NT2/D1 (cell line): ENCODE results near the gene SETDB1.

Experiments
- DNase-seq: peaks from one replicate; pipeline ENCODE4 v3.0.0-alpha.2; 2011; ENCODE audit warnings: low read depth, low spot score
- H3K27me3 ChIP-seq: 2 replicates; pipeline ENCODE4 v1.6.0; 2011; ENCODE audit warnings: mild to moderate bottlenecking; ENCODE audit not compliant: insufficient read length, insufficient read depth
- H3K36me3 ChIP-seq: 2 replicates; pipeline ENCODE4 v1.6.1; 2011; ENCODE audit warnings: mild to moderate bottlenecking, low read length, mixed read lengths; ENCODE audit not compliant: insufficient read depth, insufficient read length
- H3K4me1 ChIP-seq: 2 replicates; pipeline ENCODE4 v1.5.1; 2011; ENCODE audit not compliant: insufficient read depth, insufficient read length
- H3K4me3 ChIP-seq: 2 replicates; pipeline ENCODE4 v1.5.1; 2011; ENCODE audit warnings: low read depth; ENCODE audit not compliant: insufficient read length
- H3K9ac ChIP-seq: 2 replicates; pipeline ENCODE4 v1.6.0; 2011; ENCODE audit warnings: low read depth; ENCODE audit not compliant: insufficient read length
- H3K9me3 ChIP-seq: 2 replicates; pipeline ENCODE4 v1.5.1; 2011; ENCODE audit warnings: mild to moderate bottlenecking, low read length; ENCODE audit not compliant: insufficient read depth
- SUZ12 ChIP-seq: IDR thresholded peaks from 2 replicates; pipeline ENCODE4 v1.6.1; 2011; ENCODE audit not compliant: insufficient read length, insufficient read depth; ENCODE audit errors: extremely low read depth
- YY1 ChIP-seq: IDR thresholded peaks from 2 replicates; pipeline ENCODE4 v1.6.1; 2011; ENCODE audit not compliant: insufficient read length, insufficient read depth
- ZNF274 ChIP-seq: IDR thresholded peaks from 2 replicates; pipeline ENCODE4 v1.6.1; 2011; ENCODE audit warnings: mild to moderate bottlenecking, low read depth, low read length

Gene SETDB1

DNA sequence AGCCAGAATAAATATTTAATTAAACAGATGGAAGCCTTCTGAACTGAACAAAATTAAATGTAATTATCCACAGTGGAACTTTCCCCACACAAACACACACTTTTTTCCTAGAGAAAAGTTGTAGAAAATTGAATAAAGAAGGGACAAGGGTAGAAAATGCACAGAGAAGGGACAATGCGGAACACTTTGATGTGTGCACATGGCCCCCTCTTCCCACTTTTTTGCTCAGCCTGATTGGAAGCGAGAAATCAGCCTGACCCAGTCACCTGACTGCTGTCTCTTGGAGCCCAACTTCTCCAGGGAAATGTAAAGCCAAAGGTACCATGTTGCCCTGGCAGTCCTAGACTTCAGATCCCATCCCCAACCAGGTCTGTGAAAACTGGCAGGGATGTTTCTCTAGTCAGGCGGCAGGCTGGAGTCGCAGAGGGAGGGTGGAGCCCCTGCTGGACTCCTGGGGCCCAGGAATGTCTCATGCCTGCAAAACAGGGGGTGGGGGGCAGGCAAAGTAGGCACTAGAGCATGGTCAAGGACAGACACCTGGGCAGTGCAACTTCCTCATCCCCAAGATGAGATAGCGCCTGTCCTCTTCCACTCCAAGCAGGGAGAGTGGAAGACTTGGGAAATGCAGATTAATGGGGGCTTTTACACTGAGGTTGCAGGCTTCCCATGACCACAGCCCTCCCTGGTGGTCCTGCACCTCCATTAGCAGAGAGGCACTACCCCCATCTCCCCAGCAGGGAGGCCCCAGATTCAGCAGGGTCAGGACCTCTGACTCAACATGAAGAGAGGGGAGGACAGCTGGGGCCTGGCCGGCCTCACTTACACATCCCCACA, 45.6 kb downstream of the SETDB1 start:
- Histone ChIP-seq H3K9ac (peak overlapping the region; percentile 51), H3K4me1 (peaks cover 30% of the 10 kb centered on the region)

DNA sequence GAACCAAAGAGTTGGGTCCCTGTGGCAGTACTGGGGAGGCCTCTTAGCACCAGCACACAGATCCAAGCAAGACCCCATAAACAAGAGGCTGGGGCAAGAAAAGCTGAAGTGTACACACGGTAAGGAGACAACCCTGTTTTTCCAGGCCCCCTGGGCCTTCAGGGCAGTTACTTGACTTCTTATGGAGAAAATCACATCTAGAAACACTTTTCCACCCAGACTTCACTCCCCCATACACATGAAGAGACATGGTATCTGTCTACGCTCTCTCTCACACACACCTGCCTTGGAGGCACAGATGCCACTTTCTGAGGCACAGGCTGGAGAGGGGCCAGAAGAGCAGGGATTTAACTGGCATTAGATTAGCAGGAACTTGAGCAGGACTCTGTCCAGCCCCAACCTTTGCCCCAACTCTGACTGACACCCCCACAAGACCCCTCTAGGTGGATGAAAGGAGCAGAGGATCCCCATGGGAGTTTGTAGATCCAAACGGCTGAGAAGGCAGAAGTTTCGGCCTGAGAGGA, 46.3 kb downstream of the SETDB1 start:
- DNase-seq, result no peak
- Histone ChIP-seq H3K9me3 (no peaks in the 10 kb centered on the region), H3K9ac (peak overlapping the region; percentile 38), H3K27me3 (peaks cover 3% of the 10 kb centered on the region), H3K36me3 (peaks cover 33% of the 10 kb centered on the region), H3K4me1 (peaks cover 34% of the 10 kb centered on the region), H3K4me3 (no peak overlapping the region)
- TF ChIP-seq ZNF274, result no peak

More for the DNA sequence above, 45.6 kb downstream of the SETDB1 start:
- Histone ChIP-seq H3K27me3 (peaks cover 3% of the 10 kb centered on the region), H3K9me3 (no peaks in the 10 kb centered on the region), H3K4me3 (peak overlapping the region; percentile 5), H3K36me3 (peaks cover 40% of the 10 kb centered on the region)
- no peak for TF ChIP-seq SUZ12
- TF ChIP-seq ZNF274, result no peak
- TF ChIP-seq YY1, result no peak
- no peak for DNase-seq

DNA sequence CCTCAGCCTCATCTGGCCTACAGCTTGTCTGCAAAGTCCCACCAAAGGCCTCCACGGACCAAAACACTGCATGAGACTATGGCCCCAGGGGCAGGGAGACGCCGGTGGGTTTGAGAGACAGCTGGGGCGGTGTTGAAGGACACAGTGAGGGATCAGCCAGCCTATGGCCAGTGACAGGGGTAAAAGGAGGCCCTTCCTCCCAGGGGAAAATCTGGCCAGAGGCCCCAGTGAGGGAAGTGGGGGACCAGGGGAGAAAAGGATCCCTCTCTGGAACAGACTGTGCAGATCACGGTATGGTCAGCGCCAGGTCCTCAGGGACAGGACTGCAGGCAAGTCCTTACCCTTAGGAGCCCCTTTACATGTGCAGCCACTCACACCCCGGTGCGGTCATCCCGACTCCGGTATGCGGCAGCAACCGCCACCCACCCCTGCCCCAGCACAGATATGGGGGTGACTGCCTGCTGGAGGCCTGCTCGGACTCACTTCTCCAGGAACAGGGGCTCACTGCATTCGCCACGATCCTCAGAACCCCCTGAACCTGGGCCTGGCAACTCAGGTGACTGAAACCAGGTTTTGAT, 47.2 kb downstream of the SETDB1 start:
- peaks cover 3% of the 10 kb centered on the region for H3K27me3 ChIP-seq
- H3K4me3 ChIP-seq, result peak overlapping the region; percentile 79
- peaks cover 37% of the 10 kb centered on the region for H3K4me1 ChIP-seq
- peak overlapping the region; percentile 76 for H3K9ac ChIP-seq
- H3K36me3 ChIP-seq, result peaks cover 24% of the 10 kb centered on the region
- H3K9me3 ChIP-seq, result no peaks in the 10 kb centered on the region
- no peak for DNase-seq
- TF ChIP-seq YY1 (no peak), ZNF274 (no peak), SUZ12 (no peak)

DNA sequence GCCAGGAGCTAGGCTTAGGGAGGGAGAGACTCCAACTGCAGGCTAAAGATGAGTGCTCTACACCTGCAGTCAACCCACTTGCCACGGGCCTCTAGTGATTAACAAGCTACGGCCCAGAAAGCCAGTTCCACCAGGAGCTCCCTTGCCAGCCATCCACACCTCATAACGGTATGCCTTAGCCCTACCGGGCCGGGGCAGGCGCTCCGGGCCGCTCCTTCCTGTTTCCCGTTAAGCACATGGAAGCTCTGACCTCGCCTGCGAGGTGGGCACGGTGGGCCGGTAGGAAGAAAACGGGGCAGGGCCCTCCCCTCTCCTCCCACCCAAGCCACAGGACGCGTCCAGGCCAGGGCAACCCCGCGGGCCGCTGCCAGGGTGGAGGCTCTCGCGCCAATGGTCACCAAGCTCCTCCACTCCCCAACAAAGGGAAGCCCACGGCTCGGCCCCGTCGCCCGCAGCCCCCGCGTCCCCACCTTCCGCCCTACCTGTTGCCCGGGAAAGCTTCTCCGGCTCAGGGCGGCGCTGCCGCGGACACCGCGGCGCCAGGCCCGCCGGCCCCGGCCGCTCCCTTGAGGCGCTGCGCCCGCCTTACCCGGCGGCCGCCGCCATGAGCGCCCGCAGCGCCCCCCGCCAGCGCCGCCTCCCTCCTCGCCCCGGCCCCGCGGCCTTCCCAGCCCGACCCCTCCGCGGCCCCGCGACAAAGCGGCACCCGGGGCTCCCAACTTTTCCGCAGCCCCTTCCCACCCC, 47.8 kb downstream of the SETDB1 start:
- Histone ChIP-seq H3K27me3 (peaks cover 3% of the 10 kb centered on the region), H3K9ac (peak overlapping the region; percentile 76), H3K4me1 (peaks cover 38% of the 10 kb centered on the region), H3K4me3 (peak overlapping the region; percentile 79), H3K9me3 (no peaks in the 10 kb centered on the region), H3K36me3 (peaks cover 18% of the 10 kb centered on the region)
- DNase-seq, result no peak
- TF ChIP-seq YY1, result no peak

DNA sequence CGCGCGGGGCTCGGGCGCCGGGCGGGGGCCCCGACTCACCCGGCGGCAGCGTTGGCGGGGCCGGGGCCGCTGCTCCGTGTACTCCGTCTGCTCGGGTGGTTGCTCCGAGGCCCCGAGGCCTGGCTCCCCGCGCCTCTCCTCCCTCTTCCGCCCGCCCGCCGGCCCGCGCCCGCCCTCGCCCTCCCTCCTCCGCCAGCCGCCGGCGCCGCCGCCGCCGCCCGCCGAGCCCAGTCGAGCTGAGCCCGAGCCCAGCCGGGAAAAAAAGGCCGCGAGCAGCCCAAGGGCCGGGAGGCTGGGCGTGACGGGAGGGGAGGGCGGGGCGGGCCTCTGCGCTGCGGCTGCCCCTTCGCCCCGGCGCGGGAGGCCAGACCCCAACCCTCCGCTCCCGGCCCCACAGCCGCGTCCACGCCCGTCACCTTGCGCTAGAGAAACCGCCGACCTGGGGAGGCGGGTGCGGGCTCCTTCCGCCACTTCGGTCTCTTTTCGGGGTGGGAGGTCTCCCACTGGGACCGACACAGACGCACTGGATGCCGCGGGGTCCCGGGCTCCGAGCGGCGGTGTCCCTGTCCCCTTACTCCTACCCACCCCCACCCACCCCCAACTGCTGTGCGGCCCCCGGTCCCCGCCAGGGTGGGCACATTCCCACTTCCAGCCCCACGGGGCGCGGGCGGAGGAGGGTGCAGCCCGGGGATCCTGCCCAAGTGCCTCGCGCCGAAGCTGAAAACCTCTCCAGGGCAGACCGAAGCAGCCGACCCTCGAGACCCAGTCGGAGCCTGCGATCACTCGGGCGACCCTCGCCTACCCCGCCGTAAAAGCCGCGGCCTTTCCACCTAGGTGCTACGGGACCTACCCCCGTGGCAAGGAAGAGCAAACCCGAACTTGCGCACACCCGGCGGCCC, 48.7 kb downstream of the SETDB1 start, which contains the start of gene CERS2:
Gene CERS2 (minus strand): TSS at position 256 of the 899 bp plus-strand sequence. CDS start 5,745 bp downstream, outside the sequence.
- TF ChIP-seq SUZ12 (no peak), ZNF274 (no peak), YY1 (no peak)
- peak; percentile 70 for DNase-seq
- H3K36me3 ChIP-seq, result peaks cover 10% of the 10 kb centered on the region
- peak within 1 kb of the TSS; percentile 79 for H3K4me3 ChIP-seq
- H3K4me1 ChIP-seq, result peaks cover 41% of the 10 kb centered on the region
- peak within 1 kb of the TSS; percentile 88 for H3K9ac ChIP-seq
- peaks cover 3% of the 10 kb centered on the region for H3K27me3 ChIP-seq
- H3K9me3 ChIP-seq, result no peaks in the 10 kb centered on the region

GRCh38 chr1:150976401-150976821, 50.2 kb downstream of the SETDB1 start:
- H3K4me3 ChIP-seq, result no peak overlapping the region
- TF ChIP-seq SUZ12 (no peak), YY1 (no peak), ZNF274 (no peak)
- DNase-seq, result no peak
- H3K27me3 ChIP-seq, result peaks cover 3% of the 10 kb centered on the region
- H3K9ac ChIP-seq, result peak overlapping the region; percentile 12
- H3K36me3 ChIP-seq, result no peaks in the 10 kb centered on the region
- H3K9me3 ChIP-seq, result no peaks in the 10 kb centered on the region
- H3K4me1 ChIP-seq, result peaks cover 37% of the 10 kb centered on the region
